ENCODE data around the gene KCNE3.
A peak's percentile ranks its signal among the peaks of the same experiment; 100 is the strongest.

The KCNE3 gene

GRCh38 chr11:74471668-74472429, 4.5 kb upstream of the KCNE3 start:
- no peak for DNase-seq (ENCODE audit: low read depth, low spot score)

- no peak for DNase-seq (ENCODE audit: low read depth, low spot score)
Observed at GRCh38 chr11:74471037-74471436, 3.7 kb upstream of the KCNE3 start.

GRCh38 chr11:74470526-74470925, 3.2 kb upstream of the KCNE3 start:
- no peak for DNase-seq (ENCODE audit: low read depth, low spot score)

GRCh38 chr11:74468936-74469335, 1.6 kb upstream of the KCNE3 start:
- no peak for DNase-seq (ENCODE audit: low read depth, low spot score)

- no peak for DNase-seq (ENCODE audit: low read depth, low spot score)
Observed at GRCh38 chr11:74468521-74468920, 1.2 kb upstream of the KCNE3 start.

- DNase-seq (ENCODE audit: low read depth, low spot score) = no peak
Observed at GRCh38 chr11:74468058-74468457, 709 bp upstream of the KCNE3 start.

GRCh38 chr11:74465291-74465708, 2.0 kb downstream of the KCNE3 start:
- no peak for DNase-seq (ENCODE audit: low read depth, low spot score)

GRCh38 chr11:74464746-74465145, 2.6 kb downstream of the KCNE3 start:
- DNase-seq (ENCODE audit: low read depth, low spot score) = no peak

GRCh38 chr11:74463216-74463615, 4.1 kb downstream of the KCNE3 start:
- no peak for DNase-seq (ENCODE audit: low read depth, low spot score)

GRCh38 chr11:74462631-74463030, 4.7 kb downstream of the KCNE3 start:
- no peak for DNase-seq (ENCODE audit: low read depth, low spot score)

GRCh38 chr11:74462009-74462408, 5.3 kb downstream of the KCNE3 start:
- no peak for DNase-seq (ENCODE audit: low read depth, low spot score)

GRCh38 chr11:74460481-74461154, 6.7 kb downstream of the KCNE3 start:
- DNase-seq (ENCODE audit: low read depth, low spot score) = no peak

GRCh38 chr11:74460065-74460464, 7.3 kb downstream of the KCNE3 start:
- DNase-seq (ENCODE audit: low read depth, low spot score) = no peak

GRCh38 chr11:74459584-74459983, 7.8 kb downstream of the KCNE3 start:
- DNase-seq (ENCODE audit: low read depth, low spot score) = no peak

- DNase-seq (ENCODE audit: low read depth, low spot score) = no peak
Observed at GRCh38 chr11:74457356-74457755, 10.0 kb downstream of the KCNE3 start.

GRCh38 chr11:74453373-74453975, 13.9 kb downstream of the KCNE3 start:
- peak; percentile 28 for DNase-seq (ENCODE audit: low read depth, low spot score)

GRCh38 chr11:74452366-74452765, 15.0 kb downstream of the KCNE3 start:
- no peak for DNase-seq (ENCODE audit: low read depth, low spot score)

GRCh38 chr11:74450318-74450717, 17.0 kb downstream of the KCNE3 start:
- DNase-seq (ENCODE audit: low read depth, low spot score) = no peak

- DNase-seq (ENCODE audit: low read depth, low spot score) = peak; percentile 4
Observed at GRCh38 chr11:74449369-74449931, 17.9 kb downstream of the KCNE3 start.

GRCh38 chr11:74447720-74448119, 19.6 kb downstream of the KCNE3 start:
- no peak for DNase-seq (ENCODE audit: low read depth, low spot score)

- DNase-seq (ENCODE audit: low read depth, low spot score) = no peak
Observed at GRCh38 chr11:74446532-74446938, 20.8 kb downstream of the KCNE3 start.

GRCh38 chr11:74444173-74444826, 23.0 kb downstream of the KCNE3 start:
- DNase-seq (ENCODE audit: low read depth, low spot score) = no peak

All from activated CD4-positive, CD25-positive, alpha-beta regulatory T cell treated with anti-CD3 and anti-CD28 coated beads, Interleukin-2, amount 50 U/mL, for 16 hours (primary cell).